NB4 (cell line): ENCODE data around the gene KCNS3.

Experiments
- CTCF ChIP-seq: IDR thresholded peaks from one replicate; pipeline ENCODE4 v1.5.1; 2012; ENCODE audit warnings: low read depth, low read length
- MYC ChIP-seq: IDR thresholded peaks from 2 replicates; pipeline ENCODE4 v1.6.1; 2011; ENCODE audit warnings: low read depth, low read length

- TF ChIP-seq MYC (no peak), CTCF (no peak)
These were observed 621 bp upstream of the KCNS3 start for GRCh38 chr2:17877811-17878280.
